Epithelial cell of proximal tubule (primary cell): ENCODE data around the gene DYSF. TPM values are rescaled to one million over a fixed set of nuclear protein-coding genes. Genes with fewer than 3 reads are reported as not detected.

Source experiments
- DNase-seq: peaks from one replicate; pipeline ENCODE4 v3.0.0-alpha.2; 2011; ENCODE audit warnings: low read depth
- H3K4me3 ChIP-seq: 2 replicates; pipeline ENCODE4 v1.5.1; 2011; ENCODE audit warnings: low read depth, mild to moderate bottlenecking, low read length
- CTCF ChIP-seq: conservative IDR thresholded peaks from 2 replicates; pipeline ENCODE4 v1.5.1; 2012; ENCODE audit warnings: low read depth, mild to moderate bottlenecking, low read length
- total RNA-seq: library from RNA; depleted of rRNA; stranded (reverse); fragments of >200 nt; gene quantifications from 2 replicates; pipeline ENCODE4 v1.2.3, GENCODE V29; 2015

The DYSF gene
- total RNA-seq, 1 donor from 2014 or later: 6.3 TPM

GRCh38 chr2:71702971-71703898, 249.9 kb downstream of the DYSF start:
- TF ChIP-seq CTCF: no peak
- DNase-seq: no peak

GRCh38 chr2:71704131-71704561, 250.8 kb downstream of the DYSF start:
- H3K4me3 ChIP-seq: no peak overlapping the region
- DNase-seq: no peak
- TF ChIP-seq CTCF: no peak

More at GRCh38 chr2:71702971-71703898, 249.9 kb downstream of the DYSF start:
- no peak overlapping the region for H3K4me3 ChIP-seq

GRCh38 chr2:71704688-71705087, 251.3 kb downstream of the DYSF start:
- no peak for TF ChIP-seq CTCF

GRCh38 chr2:71705171-71705960, 252.0 kb downstream of the DYSF start:
- H3K4me3 ChIP-seq: no peak overlapping the region
- DNase-seq: no peak
- no peak for TF ChIP-seq CTCF

More at GRCh38 chr2:71704688-71705087, 251.3 kb downstream of the DYSF start:
- H3K4me3 ChIP-seq: no peak overlapping the region
- DNase-seq: no peak

- no peak for TF ChIP-seq CTCF
- DNase-seq: no peak
Measured at GRCh38 chr2:71706121-71706520, 252.8 kb downstream of the DYSF start.

GRCh38 chr2:71706836-71707235, 253.5 kb downstream of the DYSF start:
- H3K4me3 ChIP-seq: no peak overlapping the region
- no peak for DNase-seq
- no peak for TF ChIP-seq CTCF

More at GRCh38 chr2:71706121-71706520, 252.8 kb downstream of the DYSF start:
- H3K4me3 ChIP-seq: no peak overlapping the region
